Hematopoietic multipotent progenitor cell treated with erythropoietin and hydrocortisone succinate and interleukin-3 and kit ligand, for 15 days (in vitro differentiated cells): ENCODE results near the gene FOXB1.

ENCODE experiments used
- DNase-seq: peaks from one replicate; pipeline ENCODE4 v3.0.0-alpha.2; 2015; ENCODE audit warnings: low spot score

The FOXB1 gene

GRCh38 chr15:60020736-60021135, 16.6 kb downstream of the FOXB1 start:
- no peak for DNase-seq

- no peak for DNase-seq
Observed at GRCh38 chr15:60021589-60022378, 17.7 kb downstream of the FOXB1 start.

- DNase-seq, result no peak
Observed at GRCh38 chr15:60022379-60022741, 18.2 kb downstream of the FOXB1 start.

- no peak for DNase-seq
Observed at GRCh38 chr15:60026555-60026954, 22.4 kb downstream of the FOXB1 start.

- no peak for DNase-seq
Observed at GRCh38 chr15:60035344-60035743, 31.2 kb downstream of the FOXB1 start.

GRCh38 chr15:60039316-60039715, 35.2 kb downstream of the FOXB1 start:
- no peak for DNase-seq

- DNase-seq, result no peak
Observed at GRCh38 chr15:60043744-60044435, 39.8 kb downstream of the FOXB1 start.

GRCh38 chr15:60044636-60045270, 40.6 kb downstream of the FOXB1 start:
- DNase-seq, result no peak

GRCh38 chr15:60047701-60048100, 43.6 kb downstream of the FOXB1 start:
- DNase-seq, result no peak

- DNase-seq, result no peak
Observed at GRCh38 chr15:60049948-60050347, 45.8 kb downstream of the FOXB1 start.

GRCh38 chr15:60052796-60053195, 48.7 kb downstream of the FOXB1 start:
- DNase-seq, result no peak

- DNase-seq, result no peak
Observed at GRCh38 chr15:60054472-60054871, 50.4 kb downstream of the FOXB1 start.
